CD14-positive monocyte (primary cell): ENCODE results near the gene TAF7. TPM values are rescaled to one million over a fixed set of nuclear protein-coding genes. Genes with fewer than 3 reads are reported as not detected.
A peak's percentile ranks its signal among the peaks of the same experiment; 100 is the strongest.

ENCODE experiments used
- DNase-seq, 3 donors: peaks; one replicate each; pipeline ENCODE4 v3.0.0-alpha.2; 2011 to 2022
- H2AFZ ChIP-seq: 2 replicates; pipeline ENCODE4 v1.6.0; 2012; ENCODE audit warnings: mild to moderate bottlenecking, low read depth, low read length, inconsistent platforms; ENCODE audit not compliant: insufficient read depth, poor library complexity, severe bottlenecking
- H3K27ac ChIP-seq, 2 donors: 1 replicate in 1 of 2; 2 replicates in 1 of 2; pipeline ENCODE4 v1.5.1; 2012 to 2013; ENCODE audit warnings: low read length in 2 of 2, control low read depth in 1 of 2, inconsistent platforms in 1 of 2, low read depth in 1 of 2, mild to moderate bottlenecking in 1 of 2
- H3K27me3 ChIP-seq, 2 donors: one replicate each; pipeline versions ENCODE4 v1.6.0 to v1.6.1; 2011 to 2013; ENCODE audit warnings: low read length in 2 of 2; ENCODE audit not compliant: control insufficient read depth in 2 of 2, insufficient read depth in 2 of 2
- H3K36me3 ChIP-seq, 2 donors: replicated peaks in 1 of 2; 1 replicate in 1 of 2; 2 replicates in 1 of 2; pipeline versions ENCODE4 v1.5.1 to v1.6.1; 2012 to 2013; ENCODE audit warnings: low read length in 2 of 2, control low read depth in 1 of 2, inconsistent platforms in 1 of 2, mild to moderate bottlenecking in 1 of 2; ENCODE audit not compliant: insufficient read depth in 2 of 2, control insufficient read depth in 1 of 2
- H3K4me1 ChIP-seq, 2 donors: 1 replicate in 1 of 2; 2 replicates in 1 of 2; pipeline versions ENCODE4 v1.5.1 to v1.6.1; 2012 to 2013; ENCODE audit warnings: low read length in 2 of 2, control low read depth in 1 of 2, inconsistent platforms in 1 of 2, mild to moderate bottlenecking in 1 of 2, moderate library complexity in 1 of 2; ENCODE audit not compliant: insufficient read depth in 2 of 2, control insufficient read depth in 1 of 2
- H3K4me2 ChIP-seq: replicated peaks from 2 replicates; pipeline ENCODE3; 2012; ENCODE audit warnings: low read length, moderate library complexity, mild to moderate bottlenecking; ENCODE audit not compliant: poor library complexity, severe bottlenecking; ENCODE audit errors: extremely low read depth
- H3K4me3 ChIP-seq, 3 experiments: fragments of 200-600 bp in 1 of 3; sonication (generic) in 1 of 3; replicated peaks in 1 of 3; 1 replicate in 2 of 3; 2 replicates in 1 of 3; pipeline ENCODE4 v1.5.1; 2011 to 2013; ENCODE audit warnings: low read length in 3 of 3, mild to moderate bottlenecking in 3 of 3, control low read depth in 2 of 3, low read depth in 2 of 3, inconsistent platforms in 1 of 3, moderate library complexity in 1 of 3
- H3K79me2 ChIP-seq: 2 replicates; pipeline ENCODE4 v1.6.0; 2012; ENCODE audit warnings: mild to moderate bottlenecking, control low read depth, inconsistent platforms, low read length, moderate library complexity; ENCODE audit not compliant: insufficient read depth
- H3K9ac ChIP-seq: 2 replicates; pipeline ENCODE4 v1.6.0; 2017; ENCODE audit warnings: low read length, mild to moderate bottlenecking; ENCODE audit not compliant: insufficient read depth, poor library complexity, severe bottlenecking
- H3K9me3 ChIP-seq, 2 donors: replicated peaks in 1 of 2; 1 replicate in 1 of 2; 2 replicates in 1 of 2; pipeline versions ENCODE4 v1.5.1 to v1.6.1; 2012 to 2013; ENCODE audit warnings: low read length in 2 of 2, control low read depth in 1 of 2; ENCODE audit not compliant: control insufficient read depth in 1 of 2, insufficient read depth in 1 of 2
- H4K20me1 ChIP-seq: 2 replicates; pipeline ENCODE4 v1.6.0; 2012; ENCODE audit warnings: mild to moderate bottlenecking, low read length, control low read depth, moderate library complexity; ENCODE audit not compliant: insufficient read depth
- H3K27ac Mint-ChIP-seq, 7 donors: one replicate each; pipeline ENCODE4 v1.8.0; 2020; ENCODE audit warnings: mild to moderate bottlenecking in 7 of 7, mixed read lengths in 7 of 7, moderate library complexity in 6 of 7, inconsistent platforms in 2 of 7
- H3K27me3 Mint-ChIP-seq, 3 donors: one replicate each; pipeline ENCODE4 v1.8.0; 2021 to 2022; ENCODE audit warnings: low read depth in 3 of 3, mild to moderate bottlenecking in 3 of 3, mixed read lengths in 3 of 3, moderate library complexity in 3 of 3, inconsistent platforms in 1 of 3
- H3K36me3 Mint-ChIP-seq, 2 donors: one replicate each; pipeline ENCODE4 v1.8.0; 2020; ENCODE audit warnings: mixed read lengths in 2 of 2, inconsistent platforms in 1 of 2, mild to moderate bottlenecking in 1 of 2
- H3K4me1 Mint-ChIP-seq: one replicate; pipeline ENCODE4 v1.8.0; 2020; ENCODE audit warnings: mild to moderate bottlenecking, mixed read lengths
- H3K4me3 Mint-ChIP-seq, 2 donors: one replicate each; pipeline ENCODE4 v1.8.0; 2020; ENCODE audit warnings: mild to moderate bottlenecking in 2 of 2, mixed read lengths in 2 of 2, moderate library complexity in 1 of 2
- H3K9me3 Mint-ChIP-seq, 7 donors: one replicate each; pipeline ENCODE4 v1.8.0; 2020 to 2022; ENCODE audit warnings: mixed read lengths in 7 of 7, mild to moderate bottlenecking in 6 of 7, moderate library complexity in 6 of 7, inconsistent platforms in 2 of 7
- WGBS: methylation state at CpG from one replicate; pipeline ENCODE4 v1.1.5; 2013; ENCODE audit warnings: missing lambda C conversion rate; ENCODE audit not compliant: insufficient coverage; 5-methylcytosine and 5-hydroxymethylcytosine counted together
- intact Hi-C, 2 donors: fragments of 100-400 bp; cut with micrococcal nuclease; formaldehyde crosslinking; loops; one replicate each; pipeline versions ENCODE4 v1.15.0 to v1.15.1; 2023
- polyA plus RNA-seq, 3 donors: library from polyadenylated mRNA; depleted of rRNA in 1 of 3; unstranded in 2 of 3; stranded (reverse) in 1 of 3; fragments of 300-500 nt in 2 of 3; fragments of >200 nt in 1 of 3; fragmentation: Illumina TruSeq in 2 of 3; gene quantifications; 1 replicate in 2 of 3; 2 replicates in 1 of 3; pipeline ENCODE4 v1.2.3, GENCODE V29; 2012 to 2021
- TF ChIP-seq, protein P1 (sequence below): fragments of 200-600 bp; IDR thresholded peaks from one replicate; pipeline ENCODE4 v1.8.0; 2022; ENCODE audit warnings: antibody characterized with exemption, mild to moderate bottlenecking

The TAF7 gene
- polyA plus RNA-seq, 3 donors = 11.8 to 57.5 (median 52.7) TPM

DNA sequence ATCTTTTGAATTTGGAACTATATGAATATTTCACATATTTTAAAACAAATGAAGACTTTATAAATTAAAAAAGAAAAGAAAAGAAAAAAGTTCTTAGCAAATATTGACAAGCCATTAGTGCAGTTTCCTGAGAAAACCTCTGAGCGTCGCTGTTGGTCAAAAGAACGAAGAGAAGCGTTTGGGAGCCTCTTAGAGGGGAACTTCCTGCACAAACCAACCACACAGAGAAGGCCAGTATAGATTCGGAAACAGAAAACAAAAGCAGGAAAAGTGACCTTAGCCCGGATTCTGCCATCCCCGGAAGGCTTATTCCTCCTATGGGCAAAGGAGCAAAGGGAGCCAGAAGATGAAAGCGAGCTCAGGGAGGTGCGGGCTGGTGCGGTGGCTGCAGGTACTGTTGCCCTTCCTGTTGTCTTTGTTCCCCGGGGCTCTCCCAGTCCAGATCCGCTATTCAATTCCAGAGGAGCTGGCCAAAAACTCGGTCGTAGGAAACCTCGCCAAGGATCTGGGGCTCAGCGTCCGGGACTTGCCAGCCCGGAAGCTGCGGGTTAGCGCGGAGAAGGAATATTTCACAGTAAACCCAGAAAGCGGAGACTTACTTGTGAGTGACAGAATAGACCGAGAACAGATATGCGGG lies 39.3 kb upstream of the TAF7 start, which contains the start of gene PCDHGB2:
PCDHGB2 (plus strand) TSS at position 205 of the 637 bp plus-strand sequence; CDS start at position 347, 142 bp downstream.
- H3K79me2 ChIP-seq = no peaks in the 10 kb centered on the region
- no peaks in the 10 kb centered on the region for H3K4me1 ChIP-seq
- peaks cover 58 to 79% of the 10 kb centered on the region in 2 donors for H3K9me3 ChIP-seq
- H3K27ac ChIP-seq = no peak within 1 kb of the TSS
- H3K27me3 ChIP-seq = peaks cover 44 to 91% of the 10 kb centered on the region in 2 donors
- H3K4me3 Mint-ChIP-seq = peak within 1 kb of the TSS; percentile 25 to 85
- H4K20me1 ChIP-seq = no peaks in the 10 kb centered on the region
- TF ChIP-seq, protein P1, sequence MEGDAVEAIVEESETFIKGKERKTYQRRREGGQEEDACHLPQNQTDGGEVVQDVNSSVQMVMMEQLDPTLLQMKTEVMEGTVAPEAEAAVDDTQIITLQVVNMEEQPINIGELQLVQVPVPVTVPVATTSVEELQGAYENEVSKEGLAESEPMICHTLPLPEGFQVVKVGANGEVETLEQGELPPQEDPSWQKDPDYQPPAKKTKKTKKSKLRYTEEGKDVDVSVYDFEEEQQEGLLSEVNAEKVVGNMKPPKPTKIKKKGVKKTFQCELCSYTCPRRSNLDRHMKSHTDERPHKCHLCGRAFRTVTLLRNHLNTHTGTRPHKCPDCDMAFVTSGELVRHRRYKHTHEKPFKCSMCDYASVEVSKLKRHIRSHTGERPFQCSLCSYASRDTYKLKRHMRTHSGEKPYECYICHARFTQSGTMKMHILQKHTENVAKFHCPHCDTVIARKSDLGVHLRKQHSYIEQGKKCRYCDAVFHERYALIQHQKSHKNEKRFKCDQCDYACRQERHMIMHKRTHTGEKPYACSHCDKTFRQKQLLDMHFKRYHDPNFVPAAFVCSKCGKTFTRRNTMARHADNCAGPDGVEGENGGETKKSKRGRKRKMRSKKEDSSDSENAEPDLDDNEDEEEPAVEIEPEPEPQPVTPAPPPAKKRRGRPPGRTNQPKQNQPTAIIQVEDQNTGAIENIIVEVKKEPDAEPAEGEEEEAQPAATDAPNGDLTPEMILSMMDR = peak; percentile 22
- H3K36me3 ChIP-seq = no peaks in the 10 kb centered on the region
- H2AFZ ChIP-seq = no peak within 1 kb of the TSS
- no peak within 1 kb of the TSS for H3K9ac ChIP-seq
- intact Hi-C loops = no loop called here
- H3K9me3 Mint-ChIP-seq = peaks cover 40 to 86% (median 73%) of the 10 kb centered on the region in 7 donors
- peak within 1 kb of the TSS in 1 of 3 experiments; percentile 36 for H3K4me3 ChIP-seq
- peaks cover 50 to 72% (median 71%) of the 10 kb centered on the region in 3 donors for H3K27me3 Mint-ChIP-seq
- no peak for DNase-seq
- H3K4me2 ChIP-seq = peak within 1 kb of the TSS; percentile 40
- H3K27ac Mint-ChIP-seq = peak within 1 kb of the TSS in 1 of 7 donors; percentile 57
- H3K4me1 Mint-ChIP-seq = peaks cover 2% of the 10 kb centered on the region
- peaks cover 12 to 15% of the 10 kb centered on the region in 2 donors for H3K36me3 Mint-ChIP-seq
- WGBS = 15% methylated on average over 18 of the region's 24 CpGs

DNA sequence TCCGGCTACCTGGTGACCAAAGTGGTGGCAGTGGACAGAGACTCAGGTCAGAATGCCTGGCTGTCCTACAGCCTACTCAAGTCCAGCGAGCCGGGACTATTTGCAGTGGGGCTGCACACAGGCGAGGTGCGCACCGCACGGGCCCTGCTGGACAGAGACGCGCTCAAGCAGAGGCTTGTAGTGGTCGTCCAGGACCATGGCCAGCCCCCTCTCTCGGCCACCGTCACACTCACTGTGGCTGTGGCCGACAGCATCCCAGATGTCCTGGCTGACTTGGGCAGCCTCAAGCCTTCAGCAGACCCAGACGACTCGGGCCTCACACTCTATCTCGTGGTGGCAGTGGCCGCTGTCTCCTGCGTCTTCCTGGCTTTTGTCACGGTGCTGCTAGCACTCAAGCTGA lies 36.4 kb upstream of the TAF7 start:
- no peak for DNase-seq
- Mint-ChIP-seq H3K4me3 (peak overlapping the region in 1 of 2 donors; percentile 39), H3K36me3 (peaks cover 12 to 15% of the 10 kb centered on the region in 2 donors), H3K27ac (no peak overlapping the region), H3K4me1 (peaks cover 2% of the 10 kb centered on the region), H3K9me3 (peaks cover 38 to 80% (median 62%) of the 10 kb centered on the region in 7 donors), H3K27me3 (peaks cover 33 to 65% (median 58%) of the 10 kb centered on the region in 3 donors)
- WGBS = 46% methylated on average over 19 of the region's 19 CpGs
- Histone ChIP-seq H3K79me2 (no peaks in the 10 kb centered on the region), H3K9me3 (peaks cover 55 to 77% of the 10 kb centered on the region in 2 donors), H3K9ac (no peak overlapping the region), H3K4me1 (no peaks in the 10 kb centered on the region), H2AFZ (no peak overlapping the region), H3K27me3 (peaks cover 29 to 90% of the 10 kb centered on the region in 2 donors), H3K4me3 (no peak overlapping the region), H3K36me3 (no peaks in the 10 kb centered on the region), H4K20me1 (no peaks in the 10 kb centered on the region), H3K4me2 (no peak overlapping the region), H3K27ac (no peak overlapping the region)
- TF ChIP-seq, protein P1 = no peak
- intact Hi-C loops = no loop called here
